ENCODE data around the gene SH2D4B. TPM values are rescaled to one million over a fixed set of nuclear protein-coding genes. Genes with fewer than 3 reads are reported as not detected.

Gene SH2D4B
- total RNA-seq, 1 donor from 2014 or later, result not detected

GRCh38 chr10:80622153-80622552 lies 84.5 kb downstream of the SH2D4B start:
- no peak for DNase-seq (ENCODE audit: low read depth)

DNA sequence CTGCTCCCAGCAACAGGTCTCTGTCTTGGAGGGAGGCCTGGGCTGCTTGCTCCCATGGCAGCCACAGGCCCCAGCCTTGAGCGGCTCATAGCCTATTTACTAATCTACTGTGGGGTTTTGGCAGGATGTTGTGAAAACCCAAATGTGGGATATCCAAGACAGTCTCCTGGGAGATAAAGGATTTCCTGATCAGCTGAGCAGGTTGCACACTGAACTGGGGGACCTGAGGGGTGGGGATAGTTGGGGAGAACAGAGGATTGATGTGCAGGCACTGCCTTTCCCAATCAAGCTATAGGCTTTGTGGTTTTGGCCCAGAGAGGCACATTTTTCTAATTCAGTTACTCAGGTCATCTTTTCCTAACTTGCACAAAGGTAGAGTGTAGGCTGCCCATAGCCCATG lies 92.6 kb downstream of the SH2D4B start:
- DNase-seq (ENCODE audit: low read depth), result no peak

DNA sequence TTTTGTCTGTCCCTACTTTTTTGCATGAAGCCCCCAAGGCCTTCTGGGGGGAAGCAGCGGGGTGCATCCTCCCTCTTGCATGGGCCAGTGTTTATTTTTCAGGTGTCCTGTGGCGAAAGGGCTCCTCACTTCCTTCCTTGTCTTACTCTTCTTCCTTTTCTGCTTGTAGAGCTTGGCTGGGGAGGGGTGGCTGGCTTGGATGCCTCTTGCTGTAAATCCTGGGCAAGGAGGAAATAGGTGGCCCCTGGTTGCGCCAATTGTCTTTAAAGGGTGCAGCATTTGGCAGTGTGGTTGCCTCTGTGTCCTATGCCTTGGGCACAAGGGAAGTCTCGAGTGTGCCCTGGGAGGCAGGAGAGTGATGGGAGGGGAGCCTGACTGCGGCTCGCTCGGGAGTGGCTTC lies 95.0 kb downstream of the SH2D4B start:
- DNase-seq (ENCODE audit: low read depth), result no peak

- DNase-seq (ENCODE audit: low read depth), result no peak
Measured at GRCh38 chr10:80633383-80633860, 95.7 kb downstream of the SH2D4B start.

DNA sequence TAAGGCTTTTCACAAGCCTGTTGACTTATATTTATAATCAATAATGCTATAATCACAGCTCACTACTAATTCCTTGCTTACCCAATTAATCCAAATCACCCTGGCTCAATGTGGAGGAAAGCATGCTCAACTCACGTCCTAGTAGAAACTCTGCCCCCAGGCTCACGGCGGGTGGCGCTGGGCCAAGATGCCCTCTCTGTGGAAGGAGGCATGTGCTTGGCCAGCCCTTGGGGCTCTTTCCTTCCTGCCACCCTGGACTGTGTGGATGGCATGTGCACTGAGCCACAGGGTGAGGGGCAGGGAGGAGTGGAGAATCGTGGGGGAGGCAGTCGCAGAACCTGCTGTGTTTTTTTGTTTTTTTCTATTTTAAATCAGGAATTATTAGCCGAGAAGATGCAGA lies 96.2 kb downstream of the SH2D4B start:
- no peak for DNase-seq (ENCODE audit: low read depth)

GRCh38 chr10:80642661-80643060 lies 105.0 kb downstream of the SH2D4B start:
- DNase-seq (ENCODE audit: low read depth), result no peak

DNA sequence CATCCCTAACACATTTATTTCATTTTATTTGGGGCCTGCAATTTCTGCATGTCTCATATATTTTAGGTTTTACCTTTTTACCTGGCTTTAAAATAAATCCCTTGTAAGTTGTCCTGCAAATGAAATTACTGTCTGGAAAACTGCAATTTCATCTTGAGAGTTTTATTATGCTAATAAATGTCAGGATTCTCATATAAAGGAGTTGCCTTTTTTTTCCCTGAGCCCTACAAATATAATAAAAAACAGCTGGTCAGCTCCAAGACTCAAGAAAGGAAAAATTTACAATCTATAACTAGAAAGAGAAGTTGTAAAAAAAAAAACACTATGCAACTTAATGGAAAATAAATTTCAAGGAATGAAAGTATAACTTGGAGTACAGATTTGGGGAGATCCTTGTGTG lies 108.7 kb downstream of the SH2D4B start:
- DNase-seq (ENCODE audit: low read depth), result no peak

- no peak for DNase-seq (ENCODE audit: low read depth)
Measured at GRCh38 chr10:80647173-80647833, 109.6 kb downstream of the SH2D4B start.

- DNase-seq (ENCODE audit: low read depth), result no peak
Measured at GRCh38 chr10:80648106-80648505, 110.4 kb downstream of the SH2D4B start.

DNA sequence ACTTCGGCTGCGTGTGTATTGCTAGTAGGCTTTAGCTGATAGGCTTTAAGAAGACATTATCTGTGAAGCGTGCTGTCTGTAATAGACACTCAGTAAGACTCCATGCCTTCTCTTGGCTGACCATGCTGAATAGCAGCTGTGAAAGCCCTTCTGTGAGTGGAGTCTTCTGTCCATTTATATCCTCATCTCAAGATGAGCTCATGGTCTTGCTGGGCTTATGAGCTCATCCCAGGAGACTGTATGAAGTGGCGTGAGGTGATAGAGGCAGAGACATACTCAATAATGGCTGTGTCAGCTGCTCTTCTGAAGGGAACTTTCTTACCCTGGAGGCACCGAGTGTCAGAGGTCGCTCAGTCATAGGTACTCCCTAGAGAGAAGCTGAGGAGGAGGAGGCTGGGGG lies 111.5 kb downstream of the SH2D4B start:
- peak; percentile 27 for DNase-seq (ENCODE audit: low read depth)

DNA sequence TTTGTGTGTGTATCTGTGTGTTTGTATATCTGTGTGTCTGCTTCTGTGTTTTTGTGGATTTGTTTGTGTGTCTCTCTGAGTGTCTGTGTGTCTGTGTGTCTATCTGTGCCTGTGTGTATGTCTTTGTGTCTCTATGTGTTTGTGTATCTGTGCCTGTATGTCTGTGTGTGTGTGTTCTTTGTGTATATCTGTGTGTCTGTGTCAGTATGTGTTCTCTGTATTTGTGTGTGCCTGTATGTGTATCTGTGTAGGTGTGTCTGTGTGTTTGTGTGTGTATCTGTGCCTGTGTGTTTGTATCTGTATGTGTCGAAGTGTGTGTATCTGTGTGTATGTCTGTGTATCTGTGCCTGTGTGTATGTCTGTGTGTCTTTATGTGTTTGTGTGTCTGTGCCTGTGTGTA lies 118.2 kb downstream of the SH2D4B start:
- DNase-seq (ENCODE audit: low read depth), result no peak

GRCh38 chr10:80658068-80658467 lies 120.4 kb downstream of the SH2D4B start:
- no peak for DNase-seq (ENCODE audit: low read depth)

DNA sequence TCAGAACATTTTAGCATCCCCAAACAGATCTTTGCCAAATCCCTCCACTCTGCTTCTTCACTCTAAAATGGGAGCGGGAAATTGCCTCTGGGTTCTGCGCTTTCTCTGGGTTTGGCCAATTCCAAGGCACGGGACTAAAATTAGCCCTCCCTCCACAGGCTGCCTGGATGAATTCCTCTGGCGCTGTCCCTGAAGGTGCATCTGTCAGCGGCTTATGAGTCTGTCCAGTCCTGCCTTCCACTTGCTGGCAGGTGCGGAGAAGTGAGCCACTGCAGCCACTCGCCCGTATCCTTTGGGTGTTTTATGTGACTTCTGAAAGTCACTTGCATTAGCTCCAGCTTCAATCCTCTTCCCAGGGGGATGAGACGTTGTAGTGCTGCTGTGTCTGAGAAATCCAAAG lies 121.6 kb downstream of the SH2D4B start:
- DNase-seq (ENCODE audit: low read depth), result no peak

DNA sequence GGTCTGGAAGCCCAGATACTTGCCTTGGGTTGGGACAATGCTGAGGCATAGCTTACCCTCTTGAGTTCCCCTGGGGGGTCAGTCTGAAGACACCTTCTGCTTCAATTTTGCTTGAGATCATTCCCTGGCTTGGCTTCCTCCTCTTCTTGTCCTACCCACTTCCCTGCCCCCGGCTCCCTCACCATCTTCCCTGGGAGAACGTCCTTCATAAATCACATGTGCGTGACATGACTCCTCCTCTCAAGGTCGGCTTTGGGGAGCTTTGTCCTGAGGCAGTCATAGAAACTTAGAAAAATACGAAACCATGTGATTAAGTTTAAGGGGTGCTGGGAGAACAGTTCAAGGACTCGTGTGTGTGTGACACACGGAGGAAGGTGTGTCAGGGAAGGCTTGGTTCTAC lies 122.6 kb downstream of the SH2D4B start:
- DNase-seq (ENCODE audit: low read depth), result no peak

GRCh38 chr10:80660736-80661135 lies 123.0 kb downstream of the SH2D4B start:
- no peak for DNase-seq (ENCODE audit: low read depth)

GRCh38 chr10:80661526-80661925 lies 123.8 kb downstream of the SH2D4B start:
- DNase-seq (ENCODE audit: low read depth), result no peak

- DNase-seq (ENCODE audit: low read depth), result peak; percentile 83
Measured at GRCh38 chr10:80662429-80663261, 124.9 kb downstream of the SH2D4B start.

DNA sequence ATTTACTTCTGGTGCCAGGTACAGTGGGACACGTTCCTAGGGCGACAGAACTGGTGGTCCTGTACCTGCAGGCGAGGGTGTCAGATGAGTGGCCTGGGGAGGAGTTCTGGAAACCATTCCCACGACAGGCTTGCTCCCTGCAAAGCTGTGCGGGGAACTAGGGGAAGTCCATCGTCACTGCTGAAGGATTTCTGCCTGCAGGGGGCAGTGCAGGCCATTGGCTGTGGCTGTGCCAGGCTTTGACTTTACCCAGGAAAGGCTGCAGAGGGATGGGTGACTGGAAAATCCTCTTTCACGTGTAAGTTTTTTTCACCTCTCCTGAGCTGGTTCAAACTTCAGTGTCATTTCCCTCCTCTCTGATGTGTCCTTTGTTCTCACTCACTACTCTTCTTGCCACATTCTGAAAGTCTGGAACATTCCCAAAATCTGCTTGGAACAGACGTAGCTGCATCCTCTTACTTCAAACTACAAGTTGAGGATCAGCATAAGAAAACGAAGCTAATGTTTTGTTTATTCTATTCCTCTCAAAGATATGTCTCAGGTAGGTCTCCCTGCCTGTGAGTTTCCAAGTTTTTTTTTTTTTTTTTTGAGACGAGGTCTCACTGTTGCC lies 126.5 kb downstream of the SH2D4B start:
- DNase-seq (ENCODE audit: low read depth), result peak; percentile 50

- DNase-seq (ENCODE audit: low read depth), result no peak
Measured at GRCh38 chr10:80669485-80669884, 131.8 kb downstream of the SH2D4B start.

GRCh38 chr10:80670774-80671173 lies 133.1 kb downstream of the SH2D4B start:
- no peak for DNase-seq (ENCODE audit: low read depth)

- no peak for DNase-seq (ENCODE audit: low read depth)
Measured at GRCh38 chr10:80671847-80672246, 134.1 kb downstream of the SH2D4B start.

DNA sequence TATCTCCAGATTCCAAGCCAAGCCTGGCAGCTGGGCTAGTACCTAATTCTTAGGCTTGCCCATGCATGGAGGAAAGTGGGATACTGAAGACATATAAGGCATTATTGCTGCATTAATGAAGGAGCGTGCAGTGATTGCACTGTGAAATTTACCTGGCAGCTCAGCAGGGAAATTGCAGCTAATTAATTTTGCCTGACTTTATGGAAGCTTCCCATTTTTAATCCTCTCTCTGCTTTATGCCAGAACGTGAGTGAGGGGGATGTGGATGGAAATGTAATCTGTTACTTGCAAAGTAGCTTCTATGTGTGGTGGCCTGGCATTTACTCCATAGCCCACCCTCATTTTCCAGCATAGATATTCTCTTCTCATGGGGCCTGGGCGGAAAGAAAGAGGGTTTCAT lies 134.9 kb downstream of the SH2D4B start:
- no peak for DNase-seq (ENCODE audit: low read depth)

All from myocyte (in vitro differentiated cells).